Ascending aorta (tissue), 2 donors: ENCODE data around the gene LHFPL2. TPM values are rescaled to one million over a fixed set of nuclear protein-coding genes. Genes with fewer than 3 reads are reported as not detected.
A peak's percentile ranks its signal among the peaks of the same experiment; 100 is the strongest.

Experiments used
- DNase-seq, 2 donors: peaks; one replicate each; pipeline ENCODE4 v3.0.0-alpha.2; 2019; ENCODE audit warnings: low spot score in 2 of 2
- H3K27ac ChIP-seq, 2 donors: fragments of 200-600 bp; sonication (generic); one replicate each; pipeline ENCODE4 v1.5.1; 2016 to 2017; ENCODE audit warnings: mild to moderate bottlenecking in 1 of 2
- H3K27me3 ChIP-seq: fragments of 200-600 bp; sonication (generic); one replicate; pipeline ENCODE4 v1.5.1; 2017
- H3K36me3 ChIP-seq, 2 donors: fragments of 200-600 bp; sonication (generic); one replicate each; pipeline ENCODE4 v1.5.1; 2016
- H3K4me1 ChIP-seq, 2 donors: fragments of 200-600 bp; sonication (generic); one replicate each; pipeline ENCODE4 v1.5.1; 2016 to 2017; ENCODE audit warnings: mild to moderate bottlenecking in 1 of 2
- H3K4me3 ChIP-seq, 2 donors: fragments of 200-600 bp; sonication (generic); one replicate each; pipeline ENCODE4 v1.5.1; 2016 to 2017; ENCODE audit warnings: mild to moderate bottlenecking in 1 of 2
- H3K9me3 ChIP-seq, 2 donors: fragments of 200-600 bp; sonication (generic); one replicate each; pipeline ENCODE4 v1.5.1; 2016
- intact Hi-C: fragments of 100-400 bp; cut with DNase I; formaldehyde crosslinking; loops from one replicate; pipeline ENCODE4 v1.15.1; 2023
- total RNA-seq: library from RNA; depleted of rRNA; stranded (reverse); fragments of >200 nt; gene quantifications from one replicate; pipeline ENCODE4 v1.1.0, GENCODE V29; 2016
- TF ChIP-seq, protein P1 (sequence below), 3 experiments: fragments of 200-600 bp in 2 of 3; fragments of 450-650 bp in 1 of 3; sonication (generic) in 2 of 3; IDR thresholded peaks; one replicate each; pipeline ENCODE4 v1.5.1; 2016 to 2019; ENCODE audit warnings: antibody characterized with exemption in 3 of 3, mild to moderate bottlenecking in 1 of 3, moderate library complexity in 1 of 3

The LHFPL2 gene
- total RNA-seq, 1 donor from 2014 or later, result 9.7 TPM

DNA sequence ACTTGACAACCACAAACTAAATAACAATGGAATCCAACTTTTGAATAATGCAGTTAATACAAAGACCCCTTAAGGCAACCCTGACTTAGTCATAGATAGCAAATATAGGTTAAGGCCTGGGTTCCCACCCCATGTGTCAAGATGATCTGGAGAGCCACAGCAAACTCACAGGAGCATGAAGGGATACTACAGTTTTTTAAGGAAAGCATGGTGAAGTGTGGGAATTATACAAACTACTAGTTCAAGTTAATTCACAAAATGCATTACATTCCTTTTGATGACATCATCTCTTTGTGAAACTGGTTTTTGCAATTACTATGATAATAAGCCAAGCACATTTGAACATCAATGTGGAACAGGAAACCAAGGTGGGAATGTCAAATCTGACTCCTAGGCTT, 50.6 kb downstream of the LHFPL2 start:
- Histone ChIP-seq H3K27me3 (no peaks in the 10 kb centered on the region), H3K4me1 (peaks cover 14 to 42% of the 10 kb centered on the region in 2 donors), H3K4me3 (no peak overlapping the region), H3K9me3 (no peaks in the 10 kb centered on the region), H3K36me3 (no peaks in the 10 kb centered on the region), H3K27ac (no peak overlapping the region)
- TF ChIP-seq, protein P1, sequence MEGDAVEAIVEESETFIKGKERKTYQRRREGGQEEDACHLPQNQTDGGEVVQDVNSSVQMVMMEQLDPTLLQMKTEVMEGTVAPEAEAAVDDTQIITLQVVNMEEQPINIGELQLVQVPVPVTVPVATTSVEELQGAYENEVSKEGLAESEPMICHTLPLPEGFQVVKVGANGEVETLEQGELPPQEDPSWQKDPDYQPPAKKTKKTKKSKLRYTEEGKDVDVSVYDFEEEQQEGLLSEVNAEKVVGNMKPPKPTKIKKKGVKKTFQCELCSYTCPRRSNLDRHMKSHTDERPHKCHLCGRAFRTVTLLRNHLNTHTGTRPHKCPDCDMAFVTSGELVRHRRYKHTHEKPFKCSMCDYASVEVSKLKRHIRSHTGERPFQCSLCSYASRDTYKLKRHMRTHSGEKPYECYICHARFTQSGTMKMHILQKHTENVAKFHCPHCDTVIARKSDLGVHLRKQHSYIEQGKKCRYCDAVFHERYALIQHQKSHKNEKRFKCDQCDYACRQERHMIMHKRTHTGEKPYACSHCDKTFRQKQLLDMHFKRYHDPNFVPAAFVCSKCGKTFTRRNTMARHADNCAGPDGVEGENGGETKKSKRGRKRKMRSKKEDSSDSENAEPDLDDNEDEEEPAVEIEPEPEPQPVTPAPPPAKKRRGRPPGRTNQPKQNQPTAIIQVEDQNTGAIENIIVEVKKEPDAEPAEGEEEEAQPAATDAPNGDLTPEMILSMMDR (IDR thresholded peaks at IDR 0.05), result no peak
- DNase-seq, result no peak
- intact Hi-C loops, result no loop called here

DNA sequence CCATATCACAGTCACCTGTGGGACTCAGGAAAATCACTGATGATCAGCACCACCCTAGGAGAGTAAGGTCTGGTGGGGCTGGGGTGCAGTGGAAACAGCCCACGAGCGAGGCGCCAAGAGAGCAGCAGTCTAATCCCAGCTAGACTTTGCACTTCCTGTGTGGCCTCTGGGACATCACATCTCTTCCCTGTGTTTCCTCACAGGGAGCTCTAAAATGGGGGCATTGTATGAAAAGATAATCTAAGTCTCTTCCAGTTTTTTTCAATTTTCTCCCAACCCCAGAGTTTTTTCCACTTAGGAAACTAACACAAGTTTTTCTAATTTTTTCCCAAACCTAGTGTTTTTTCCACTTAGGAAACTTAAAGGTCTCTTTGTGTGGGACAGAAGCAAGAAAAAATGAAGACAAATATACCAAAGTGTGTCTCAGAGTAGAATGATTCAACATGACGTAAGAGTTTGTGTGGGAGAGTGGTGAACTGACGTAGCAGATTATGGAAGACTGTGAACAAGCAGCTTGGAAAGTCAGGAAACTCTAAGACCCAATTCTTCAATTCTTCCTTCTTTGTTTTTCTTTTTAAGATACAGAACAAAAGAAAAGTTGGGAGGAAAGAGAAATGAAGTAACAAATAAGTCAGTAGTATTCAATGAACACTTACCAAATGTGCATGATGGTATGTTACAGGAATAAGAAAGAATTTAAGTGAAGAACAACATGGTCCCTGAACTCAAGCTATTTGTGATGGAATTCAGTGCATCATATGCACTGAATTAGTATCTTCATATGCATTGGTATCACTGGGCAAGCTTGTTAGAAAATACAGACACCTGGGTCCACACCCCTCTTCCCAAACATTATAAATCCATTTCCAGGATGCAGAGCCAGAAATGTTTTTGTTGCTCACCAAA, 51.3 kb downstream of the LHFPL2 start:
- no peak overlapping the region for H3K27ac ChIP-seq
- TF ChIP-seq, protein P1 (IDR thresholded peaks at IDR 0.05), result no peak
- intact Hi-C loops, result no loop called here
- H3K9me3 ChIP-seq, result no peaks in the 10 kb centered on the region
- peaks cover 14 to 44% of the 10 kb centered on the region in 2 donors for H3K4me1 ChIP-seq
- DNase-seq, result no peak
- no peaks in the 10 kb centered on the region for H3K36me3 ChIP-seq
- no peak overlapping the region for H3K4me3 ChIP-seq
- no peaks in the 10 kb centered on the region for H3K27me3 ChIP-seq

DNA sequence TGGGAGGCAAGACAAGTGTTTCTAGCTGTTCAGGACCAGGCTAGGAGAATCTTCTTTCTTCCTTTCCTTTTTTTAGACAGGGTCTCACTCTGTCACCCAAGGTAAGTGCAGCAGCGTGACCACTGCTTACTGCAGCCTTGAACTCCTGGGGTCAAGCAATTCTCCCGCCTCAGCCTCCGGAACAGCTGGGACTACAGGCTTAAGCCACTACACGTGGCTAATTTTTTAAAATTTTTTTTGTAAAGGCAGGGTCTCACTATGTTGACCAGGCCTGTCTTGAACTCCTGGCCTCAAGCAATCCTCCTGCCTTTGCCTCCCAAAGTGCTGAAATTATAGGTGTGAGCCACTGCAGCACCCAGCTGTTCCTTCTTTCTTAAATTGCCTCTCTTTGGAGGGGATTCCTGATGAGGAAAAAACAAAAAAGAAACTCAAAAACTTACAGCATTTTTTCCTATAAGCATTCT, 53.1 kb downstream of the LHFPL2 start:
- H3K4me1 ChIP-seq, result peaks cover 14 to 49% of the 10 kb centered on the region in 2 donors
- DNase-seq, result no peak
- no peaks in the 10 kb centered on the region for H3K36me3 ChIP-seq
- intact Hi-C loops, result loop anchor here (2.0 kb wide), 2 partner anchors 47 to 53 kb away; partner anchors contain the start of gene LHFPL2
- TF ChIP-seq, protein P1 (IDR thresholded peaks at IDR 0.05), result no peak
- peak overlapping the region; percentile 50 to 74 for H3K27ac ChIP-seq
- no peaks in the 10 kb centered on the region for H3K9me3 ChIP-seq
- no peaks in the 10 kb centered on the region for H3K27me3 ChIP-seq
- H3K4me3 ChIP-seq, result no peak overlapping the region

DNA sequence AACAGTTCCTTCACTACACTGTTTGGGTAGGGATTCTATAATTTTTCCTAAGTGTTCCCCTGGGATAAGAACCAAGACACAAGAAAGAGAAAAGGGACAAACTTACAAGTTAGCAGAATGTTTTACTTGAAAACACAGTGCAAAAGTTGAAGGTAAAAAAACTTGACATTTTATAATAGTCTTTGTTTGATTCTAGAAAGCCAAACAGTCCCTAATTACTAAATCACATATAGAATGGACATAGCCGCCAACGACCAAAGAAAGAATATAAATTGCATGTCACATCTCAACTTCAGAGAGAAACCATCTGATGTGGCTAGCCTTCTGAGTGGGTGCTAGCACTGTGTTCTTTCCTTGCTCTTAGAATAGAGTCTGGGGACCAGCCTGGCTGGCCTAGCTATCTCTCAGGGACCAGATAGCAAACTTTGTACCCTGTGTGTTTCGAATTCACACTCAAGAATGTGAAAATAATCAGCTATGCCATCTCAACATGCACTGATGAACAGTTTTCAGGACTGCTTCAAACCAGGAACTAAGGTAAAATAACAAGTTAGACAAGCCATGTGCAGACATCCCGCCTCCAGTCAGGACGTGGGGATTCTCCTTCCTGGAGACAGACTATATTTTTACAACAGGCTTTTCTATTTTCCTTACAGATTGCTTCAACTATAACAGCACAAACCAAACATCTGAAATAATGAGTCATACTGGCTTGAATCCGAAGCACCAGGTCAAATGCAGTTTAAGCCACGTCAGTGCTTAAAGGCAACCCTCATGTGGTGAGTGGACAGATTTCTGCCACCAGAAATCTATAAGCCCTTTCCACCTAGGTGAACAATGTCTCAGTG, 53.7 kb downstream of the LHFPL2 start:
- peak overlapping the region; percentile 66 to 74 for H3K27ac ChIP-seq
- TF ChIP-seq, protein P1 (IDR thresholded peaks at IDR 0.05), result no peak
- H3K9me3 ChIP-seq, result no peaks in the 10 kb centered on the region
- peaks cover 14 to 47% of the 10 kb centered on the region in 2 donors for H3K4me1 ChIP-seq
- no peaks in the 10 kb centered on the region for H3K27me3 ChIP-seq
- H3K4me3 ChIP-seq, result no peak overlapping the region
- peak in 1 of 2 donors; percentile 84 for DNase-seq
- intact Hi-C loops, result loop anchor here (2.0 kb wide), 2 partner anchors 46 to 54 kb away; partner anchors contain the start of gene LHFPL2
- no peaks in the 10 kb centered on the region for H3K36me3 ChIP-seq

DNA sequence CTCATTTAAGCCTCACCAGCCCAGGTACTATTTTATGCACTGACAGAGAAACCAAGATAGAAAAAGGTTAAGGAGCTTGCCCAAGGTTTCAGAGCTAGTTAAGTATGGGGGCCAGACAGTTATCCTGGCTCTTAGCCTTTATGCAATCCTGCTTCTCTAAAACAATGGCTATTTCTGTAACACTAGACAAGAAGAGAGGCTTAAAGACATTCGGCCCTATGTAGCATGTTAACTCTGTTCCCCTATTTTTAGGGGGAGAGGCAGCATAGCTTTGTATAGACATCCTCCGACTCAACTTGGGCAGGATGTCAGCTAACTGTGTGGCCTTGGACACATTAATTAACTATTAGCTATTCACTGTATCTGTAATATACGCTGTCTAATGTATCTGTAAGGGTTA, 54.6 kb downstream of the LHFPL2 start:
- Histone ChIP-seq H3K9me3 (no peaks in the 10 kb centered on the region), H3K27ac (peak overlapping the region; percentile 66 to 74), H3K27me3 (no peaks in the 10 kb centered on the region), H3K36me3 (no peaks in the 10 kb centered on the region), H3K4me1 (peaks cover 14 to 47% of the 10 kb centered on the region in 2 donors), H3K4me3 (no peak overlapping the region)
- intact Hi-C loops, result loop anchor here (2.0 kb wide), 2 partner anchors 45 to 55 kb away; partner anchors contain the start of gene LHFPL2
- TF ChIP-seq, protein P1 (IDR thresholded peaks at IDR 0.05), result no peak
- no peak for DNase-seq
